DMS79 treated with DMSO at 0.1 percent for 48 hours (cell line): ENCODE data around the gene PARN.
"Not testable (repeated sequence)": the region's sequence is repeated elsewhere in the genome, so short reads cannot be mapped to it uniquely, and the experiment has no call there.

ENCODE experiments used
- DNase-seq: peaks from one replicate; lab custom pipeline; 2025; lab: John Stamatoyannopoulos, UW

PARN gene

GRCh38 chr16:14437426-14437825, 192.6 kb downstream of the PARN start:
- no peak for DNase-seq

GRCh38 chr16:14436401-14436955, 193.6 kb downstream of the PARN start:
- no peak for DNase-seq

- no peak for DNase-seq
Measured at GRCh38 chr16:14434860-14435259, 195.2 kb downstream of the PARN start.

GRCh38 chr16:14428971-14429637, 201.0 kb downstream of the PARN start:
- not testable (repeated sequence) for DNase-seq

GRCh38 chr16:14428043-14428442, 202.0 kb downstream of the PARN start:
- no peak for DNase-seq

GRCh38 chr16:14427371-14427948, 202.6 kb downstream of the PARN start:
- DNase-seq, result no peak

GRCh38 chr16:14424595-14424994, 205.5 kb downstream of the PARN start:
- no peak for DNase-seq

GRCh38 chr16:14423344-14423743, 206.7 kb downstream of the PARN start:
- no peak for DNase-seq

GRCh38 chr16:14420721-14421488, 209.2 kb downstream of the PARN start:
- DNase-seq, result no peak

GRCh38 chr16:14420243-14420642, 209.8 kb downstream of the PARN start:
- DNase-seq, result not testable (repeated sequence)

- DNase-seq, result no peak
Measured at GRCh38 chr16:14419817-14420216, 210.2 kb downstream of the PARN start.

GRCh38 chr16:14418795-14419225, 211.2 kb downstream of the PARN start:
- DNase-seq, result no peak

- no peak for DNase-seq
Measured at GRCh38 chr16:14416184-14416583, 213.9 kb downstream of the PARN start.

GRCh38 chr16:14415291-14415690, 214.8 kb downstream of the PARN start:
- DNase-seq, result no peak

GRCh38 chr16:14409563-14409962, 220.5 kb downstream of the PARN start:
- no peak for DNase-seq

GRCh38 chr16:14407786-14408399, 222.2 kb downstream of the PARN start:
- DNase-seq, result no peak

GRCh38 chr16:14405611-14406537, 224.2 kb downstream of the PARN start:
- no peak for DNase-seq

- DNase-seq, result not testable (repeated sequence)
Measured at GRCh38 chr16:14403001-14403389, 227.1 kb downstream of the PARN start.

GRCh38 chr16:14402114-14403000, 227.7 kb downstream of the PARN start:
- not testable (repeated sequence) for DNase-seq

- DNase-seq, result not testable (repeated sequence)
Measured at GRCh38 chr16:14401711-14402061, 228.4 kb downstream of the PARN start.
